K562 (cell line): ENCODE measurements around the gene RPS23. TPM values are rescaled to one million over a fixed set of nuclear protein-coding genes. Genes with fewer than 3 reads are reported as not detected.
A peak's percentile ranks its signal among the peaks of the same experiment; 100 is the strongest.

Experiments used
- ATAC-seq: fragments of 200-7000 bp; cut with Tn5 transposase; 3 replicates; pipeline ENCODE4 v1.9.1; 2020; ENCODE audit warnings: moderate library complexity
- Bru-seq: library from RNA; stranded (reverse); fragments of 400-500 nt; gene quantifications from one replicate; lab custom pipeline; 2021; lab: Mats Ljungman, UMichigan
- BruChase-seq, 2 experiments: library from RNA; stranded (reverse); fragments of 400-500 nt; gene quantifications; one replicate each; lab custom pipeline; 2021; lab: Mats Ljungman, UMichigan
- BruUV-seq: library from RNA; stranded (reverse); fragments of 400-500 nt; replicated peaks from 2 replicates; lab custom pipeline; 2021; lab: Mats Ljungman, UMichigan
- CTCF ChIA-PET: fragments of 300-600 bp; formaldehyde crosslinking; extraction: SDS; loops from one replicate; lab custom pipeline; 2021; ENCODE audit warnings: low intra/inter-chr PET ratio; lab: Yijun Ruan, JAX
- POLR2A ChIA-PET: fragments of 300-600, 350-650 bp; sonication (Branson Sonifier 250); formaldehyde crosslinking; extraction: SDS; loops from one replicate; lab custom pipeline; 2021; ENCODE audit warnings: antibody characterized with exemption, inconsistent platforms; lab: Yijun Ruan, JAX
- DNase-seq, 4 experiments: peaks; one replicate each; pipeline versions ENCODE4 v3.0.0 to v3.0.0-alpha.2; 2011 to 2018; ENCODE audit warnings: low spot score in 3 of 4, mixed read lengths in 3 of 4; ENCODE audit errors: extremely low read depth in 1 of 4
- FAIRE-seq: peaks from 2 replicates; lab custom pipeline; 2011; peaks lifted over from hg19 to GRCh38; lab: Jason Lieb, UNC
- H2AFZ ChIP-seq: 2 replicates; pipeline ENCODE4 v1.6.0; 2011; ENCODE audit warnings: low read depth, low read length, control low read depth, inconsistent platforms
- H3K27ac ChIP-seq: fragments of 200-600 bp; 3 replicates; pipeline ENCODE4 v1.8.0; 2011; ENCODE audit warnings: low read depth, mild to moderate bottlenecking, control low read depth, inconsistent platforms, low read length, moderate library complexity, mixed read lengths; ENCODE audit errors: extremely low read depth
- H3K27me3 ChIP-seq, 2 experiments: fragments of 300-600 bp in 1 of 2; 2 replicates in 1 of 2; 3 replicates in 1 of 2; pipeline versions ENCODE4 v1.6.0 to v1.8.0; 2011; ENCODE audit warnings: inconsistent platforms in 2 of 2, low read length in 2 of 2, mild to moderate bottlenecking in 1 of 2, mixed read lengths in 1 of 2, moderate library complexity in 1 of 2; ENCODE audit not compliant: control insufficient read depth in 2 of 2, insufficient read depth in 2 of 2
- H3K36me3 ChIP-seq: fragments of 300-600 bp; 3 replicates; pipeline ENCODE4 v1.8.0; 2011; ENCODE audit warnings: mild to moderate bottlenecking, low read length, inconsistent platforms; ENCODE audit not compliant: control insufficient read depth, insufficient read depth
- H3K4me1 ChIP-seq, 2 experiments: fragments of 200-600 bp in 1 of 2; replicated peaks in 1 of 2; 2 replicates in 1 of 2; 3 replicates in 1 of 2; pipeline versions ENCODE4 v1.5.1 to v1.8.0; 2011; ENCODE audit warnings: inconsistent platforms in 2 of 2, low read length in 2 of 2, mild to moderate bottlenecking in 1 of 2, mixed read lengths in 1 of 2, moderate library complexity in 1 of 2; ENCODE audit not compliant: control insufficient read depth in 2 of 2, insufficient read depth in 2 of 2
- H3K4me2 ChIP-seq: 2 replicates; pipeline ENCODE4 v1.6.1; 2011; ENCODE audit warnings: low read length, control low read depth, inconsistent platforms, mixed read lengths; ENCODE audit not compliant: insufficient read depth
- H3K4me3 ChIP-seq: fragments of 200-600 bp; sonication (generic), shearing (Covaris generic); 2 replicates; pipeline ENCODE4 v1.5.1; 2016; ENCODE audit warnings: control low read depth, inconsistent platforms
- H3K79me2 ChIP-seq: fragments of 200-600 bp; 3 replicates; pipeline ENCODE4 v1.8.0; 2011; ENCODE audit warnings: low read length, inconsistent platforms; ENCODE audit not compliant: control insufficient read depth, insufficient read depth
- H3K9ac ChIP-seq, 2 experiments: 2 replicates each; pipeline versions ENCODE4 v1.6.0 to v1.6.1; 2011; ENCODE audit warnings: low read depth in 2 of 2, low read length in 2 of 2, control low read depth in 1 of 2, inconsistent platforms in 1 of 2, mild to moderate bottlenecking in 1 of 2, mixed read lengths in 1 of 2; ENCODE audit not compliant: insufficient read depth in 1 of 2
- H3K9me1 ChIP-seq: one replicate; pipeline ENCODE4 v1.6.0; 2011; ENCODE audit warnings: inconsistent platforms, mild to moderate bottlenecking, low read length, moderate library complexity; ENCODE audit not compliant: control insufficient read depth, insufficient read depth
- H3K9me3 ChIP-seq: replicated peaks from 2 replicates; pipeline ENCODE4 v1.5.1; 2011; ENCODE audit warnings: low read depth, low read length, inconsistent platforms; ENCODE audit not compliant: control insufficient read depth, insufficient read depth
- H4K20me1 ChIP-seq: replicated peaks from 2 replicates; pipeline ENCODE4 v1.6.1; 2011; ENCODE audit warnings: low read length, inconsistent platforms, mixed read lengths; ENCODE audit not compliant: control insufficient read depth, insufficient read depth
- CEBPG ChIP-seq, 3 experiments: fragments of 200-800 bp in 1 of 3; sonication (Bioruptor generic) in 1 of 3; sonication (generic) in 1 of 3; formaldehyde crosslinking in 1 of 3; IDR thresholded peaks in 2 of 3; conservative IDR thresholded peaks in 1 of 3; 2 replicates each; pipeline versions ENCODE4 v1.6.1 to v1.8.0; 2016 to 2022; ENCODE audit warnings: missing compliant biosample characterization in 2 of 3, missing genetic modification characterization in 2 of 3, mild to moderate bottlenecking in 1 of 3, missing genetic modification reagents in 1 of 3
- EP400 ChIP-seq: fragments of 450-650 bp; IDR thresholded peaks from 2 replicates; pipeline ENCODE4 v1.6.1; 2017; ENCODE audit warnings: antibody characterized with exemption, mild to moderate bottlenecking, moderate library complexity
- HES1 ChIP-seq: fragments of 450-650 bp; IDR thresholded peaks from 2 replicates; pipeline ENCODE4 v1.6.1; 2016; ENCODE audit warnings: low read depth, mild to moderate bottlenecking, moderate library complexity
- JUN ChIP-seq, 2 experiments: sonication (generic) in 1 of 2; formaldehyde crosslinking in 1 of 2; IDR thresholded peaks; 2 replicates each; pipeline versions ENCODE4 v1.6.1 to v1.8.0; 2012 to 2022; ENCODE audit warnings: borderline replicate concordance in 2 of 2, mild to moderate bottlenecking in 2 of 2, improper control_type of control experiment in 1 of 2, low read depth in 1 of 2, low read length in 1 of 2, missing genetic modification reagents in 1 of 2
- NCOR1 ChIP-seq: fragments of 450-650 bp; IDR thresholded peaks from 2 replicates; pipeline ENCODE4 v1.6.1; 2016; ENCODE audit warnings: mild to moderate bottlenecking, moderate library complexity
- NEUROD1 ChIP-seq: fragments of 150-350 bp; IDR thresholded peaks from 2 replicates; pipeline ENCODE4 v1.6.1; 2014; ENCODE audit warnings: borderline replicate concordance, low read length, low read depth; ENCODE audit not compliant: partially characterized antibody
- SMARCA5 ChIP-seq: fragments of 450-650 bp; IDR thresholded peaks from 2 replicates; pipeline ENCODE4 v1.6.1; 2016
- TAL1 ChIP-seq: fragments of 450-650 bp; IDR thresholded peaks from 2 replicates; pipeline ENCODE4 v1.6.1; 2016; ENCODE audit warnings: mild to moderate bottlenecking
- ZBTB12 ChIP-seq: fragments of 250-450 bp; sonication (Bioruptor Pico); IDR thresholded peaks from 2 replicates; pipeline ENCODE4 v1.4.0; 2020
- ZKSCAN3 ChIP-seq: fragments of 250-450 bp; sonication (Bioruptor Pico); IDR thresholded peaks from 2 replicates; pipeline ENCODE4 v1.4.0; 2020
- ZNF232 ChIP-seq: sonication (generic); formaldehyde crosslinking; IDR thresholded peaks from 2 replicates; pipeline ENCODE4 v1.8.0; 2022; ENCODE audit warnings: mild to moderate bottlenecking, missing genetic modification reagents
- WGBS: fragments of 100-300 bp; shearing (Covaris generic); methylation state at CpG from one replicate; pipeline ENCODE4 v1.1.6; 2016; ENCODE audit warnings: low coverage, mixed read lengths; ENCODE audit not compliant: insufficient coverage; ENCODE audit errors: missing lambda C conversion rate; 5-methylcytosine and 5-hydroxymethylcytosine counted together
- in situ Hi-C: fragments of 300-500 bp; cut with MboI; formaldehyde crosslinking; loops from 4 replicates; pipeline ENCODE4 v1.15.0; 2018; ENCODE audit warnings: inconsistent platforms, mixed read lengths
- intact Hi-C: fragments of 100-400 bp; cut with micrococcal nuclease; formaldehyde crosslinking; loops from 2 replicates; pipeline ENCODE4 v1.14.2; 2022
- long read RNA-seq, 3 experiments: library from polyadenylated mRNA in 2 of 3; library from RNA in 1 of 3; unstranded in 2 of 3; stranded (forward) in 1 of 3; transcript quantifications; one replicate each; pipeline ENCODE4 v2.0.0, GENCODE V29; 2019 to 2022
- polyA minus RNA-seq, 3 experiments: library from RNA; depleted of rRNA, polyadenylated mRNA; stranded (reverse); fragments of >200 nt; gene quantifications; 2 replicates each; pipeline ENCODE4 v1.2.3, GENCODE V29; 2011
- polyA plus RNA-seq, 8 experiments: library from polyadenylated mRNA; depleted of rRNA in 4 of 8; stranded (reverse) in 5 of 8; unstranded in 3 of 8; fragments of >200 nt; fragmentation: Nextera tagmentation in 2 of 8; fragmentation: Illumina TruSeq in 1 of 8; extraction: Ambion mirVana in 2 of 8; extraction: Trizol in 1 of 8; gene quantifications; 2 replicates each; pipeline versions ENCODE4 v1.2.1 to v1.2.3, GENCODE V29; 2011 to 2014; ENCODE audit warnings: inconsistent platforms in 1 of 8, missing spikeins in 1 of 8
- total RNA-seq, 7 experiments: library from RNA; depleted of rRNA in 6 of 7; stranded (reverse); fragments of >200 nt in 6 of 7; fragmentation: Illumina TruSeq in 2 of 7; extraction: Trizol in 2 of 7; gene quantifications; 2 replicates each; pipeline versions ENCODE4 v1.2.1 to v1.2.3, GENCODE V29; 2011 to 2021; ENCODE audit warnings: low replicate concordance in 1 of 7

Gene RPS23
- 346 and 447 TPM in 2 replicates for total RNA-seq (2011; cell fraction: chromatin; rRNA removed; ENCODE audit: low replicate concordance)
- total RNA-seq (2011; cell fraction: nucleolus; rRNA removed), result 526 and 614 TPM in 2 replicates
- 1,360 and 2,588 TPM in 2 replicates for total RNA-seq (2011; cell fraction: nucleoplasm; rRNA removed)
- 4,345 and 7,063 TPM in 2 replicates for total RNA-seq (2014; rRNA removed)
- 6,408 and 7,046 TPM in 2 replicates for total RNA-seq (2014; rRNA removed; fragmentation: Illumina TruSeq; extraction: Trizol)
- 6,302 and 6,440 TPM in 2 replicates for total RNA-seq (2015; rRNA removed; fragmentation: Illumina TruSeq; extraction: Trizol)
- 3,252 and 3,488 TPM in 2 replicates for total RNA-seq (2021)
- polyA plus RNA-seq (2011; rRNA removed), result 4,543 and 4,761 TPM in 2 replicates
- 2,442 and 6,019 TPM in 2 replicates for polyA plus RNA-seq (2011; cell fraction: cytosol; rRNA removed)
- polyA plus RNA-seq (2011; cell fraction: nucleus; rRNA removed), result 1,013 and 2,216 TPM in 2 replicates
- polyA plus RNA-seq (2012), result 5,059 and 9,769 TPM in 2 replicates
- 5,425 and 5,953 TPM in 2 replicates for polyA plus RNA-seq (2014; fragmentation: Illumina TruSeq; extraction: Trizol)
- 1,000 to 10,000 TPM; 5,181 to 6,445 TPM for polyA plus RNA-seq (2014; fragmentation: Nextera tagmentation; extraction: Ambion mirVana)
- 7,344 and 10,689 TPM in 2 replicates for polyA plus RNA-seq (2014; rRNA removed)
- 6,635 and 7,075 TPM in 2 replicates for polyA minus RNA-seq (2011; rRNA and poly(A)+ RNA removed)
- 1,206 and 1,219 TPM in 2 replicates for polyA minus RNA-seq (2011; cell fraction: cytosol; rRNA and poly(A)+ RNA removed)
- 123 and 336 TPM in 2 replicates for polyA minus RNA-seq (2011; cell fraction: nucleus; rRNA and poly(A)+ RNA removed)
- Bru-seq, nascent RNA, result percentile 100 among the genes with signal in this experiment
- percentile 100 among the genes with signal in this experiment for BruChase-seq, experiment 1, labeled RNA remaining after a 2-hour chase
- percentile 100 among the genes with signal in this experiment for BruChase-seq, experiment 2, labeled RNA remaining after a 6-hour chase
- long read RNA-seq, experiment 1, transcript RPS23-201 (4 exons, 3,437 nt), result major isoform, 1,280 of 1,511 reads
- long read RNA-seq, experiment 1, transcript RPS23-202 (4 exons, 595 nt), result minor isoform, 9 of 1,511 reads
- long read RNA-seq, experiment 1, transcript RPS23-203 (3 exons, 576 nt), result minor isoform, 156 of 1,511 reads
- long read RNA-seq, experiment 1, partial matches to known transcripts, result 16 of 1,511 reads
- long read RNA-seq, experiment 1, other reads (novel, unspliced or antisense), result 50 of 1,511 reads
- long read RNA-seq, experiment 2, transcript RPS23-202 (4 exons, 595 nt), result minor isoform, 5 of 3,336 reads
- long read RNA-seq, experiment 2, transcript RPS23-203 (3 exons, 576 nt), result minor isoform, 965 of 3,336 reads
- long read RNA-seq, experiment 2, transcript RPS23-201 (4 exons, 3,437 nt), result major isoform, 2,131 of 3,336 reads
- long read RNA-seq, experiment 2, partial matches to known transcripts, result 118 of 3,336 reads
- long read RNA-seq, experiment 2, other reads (novel, unspliced or antisense), result 111 of 3,336 reads
- long read RNA-seq, experiment 3, transcript RPS23-201 (4 exons, 3,437 nt), result major isoform, 3,241 of 3,705 reads
- long read RNA-seq, experiment 3, transcript RPS23-203 (3 exons, 576 nt), result minor isoform, 357 of 3,705 reads
- long read RNA-seq, experiment 3, transcript RPS23-202 (4 exons, 595 nt), result minor isoform, 6 of 3,705 reads
- long read RNA-seq, experiment 3, partial matches to known transcripts, result 26 of 3,705 reads
- long read RNA-seq, experiment 3, other reads (novel, unspliced or antisense), result 75 of 3,705 reads

GRCh38 chr5:82277987-82278710, at the start of gene RPS23:
TSS of gene RPS23 (minus strand) at chr5:82278354. CDS start at chr5:82278323, 31 bp downstream.
- Histone ChIP-seq H3K4me3 (peak within 1 kb of the TSS; percentile 79), H3K4me2 (peak within 1 kb of the TSS; percentile 93), H3K36me3 (peaks cover 34% of the 10 kb centered on the region), H3K9me3 (no peaks in the 10 kb centered on the region), H2AFZ (peak within 1 kb of the TSS; percentile 77), H3K9me1 (no peaks in the 10 kb centered on the region), H4K20me1 (no peaks in the 10 kb centered on the region; the same call in 1 of the 2 replicates), H3K4me1 (peaks cover 23 to 25% of the 10 kb centered on the region in 2 experiments; a peak in 4 of 5 replicates), H3K27ac (peak within 1 kb of the TSS; percentile 93), H3K27me3 (no peaks in the 10 kb centered on the region), H3K9ac (peak within 1 kb of the TSS; percentile 93 to 99), H3K79me2 (peaks cover 47% of the 10 kb centered on the region)
- ChIA-PET POLR2A (interaction anchor here (0.6 to 2.1 kb wide), 14 partner anchors 9 to 857 kb away, joined by 3 to 12 read pairs (median 4); no protein-coding TSS in a partner anchor), CTCF (no interaction called here)
- under 1% methylated on average over 60 of the region's 60 CpGs for WGBS
- no TSS peak for BruUV-seq
- peak; percentile 84 for ATAC-seq
- DNase-seq, result peak; percentile 83 to 96 (median 88)
- intact Hi-C loops, result no loop called here
- peak; percentile 90 for FAIRE-seq
- in situ Hi-C loops, result no loop called here
- TF ChIP-seq EP400 (peak; percentile 97), TAL1 (peak; percentile 34), SMARCA5 (no peak), NEUROD1 (peak; percentile 31), HES1 (no peak), ZBTB12 (CRISPR knock-in tag) (no peak), ZNF232 (CRISPR knock-in tag) (0 out of 2 replicates have a peak, but pooled peaks have one; percentile 8), CEBPG (CRISPR knock-in tag; IDR thresholded peaks at IDR 0.05) (peak; percentile 17; the same call in 1 of the 2 replicates), CEBPG (tag; conservative IDR thresholded peaks at IDR 0.05 in 1 of 2, IDR thresholded peaks at IDR 0.05 in 1 of 2) (no peak), JUN (IDR thresholded peaks at IDR 0.05; ENCODE audit: borderline replicate concordance, low read depth, low read length) (peak; percentile 18; the same call in 1 of the 2 replicates), JUN (CRISPR knock-in tag; IDR thresholded peaks at IDR 0.05; ENCODE audit: borderline replicate concordance) (no peak), ZKSCAN3 (CRISPR knock-in tag) (no peak), NCOR1 (peak; percentile 4; the same call in 1 of the 2 replicates)
